GM18873 (cell line): ENCODE measurements around the gene CLHC1.
"Not testable (repeated sequence)": the region's sequence is repeated elsewhere in the genome, so short reads cannot be mapped to it uniquely, and the experiment has no call there.

Experiments used
- ATAC-seq: cut with Tn5 transposase; IDR thresholded peaks from one replicate; pipeline ENCODE4 v1.9.1; 2021; ENCODE audit warnings: mild to moderate bottlenecking, moderate library complexity, moderate number of reproducible peaks; ENCODE audit not compliant: unreplicated experiment, low FRiP score

The CLHC1 gene

DNA sequence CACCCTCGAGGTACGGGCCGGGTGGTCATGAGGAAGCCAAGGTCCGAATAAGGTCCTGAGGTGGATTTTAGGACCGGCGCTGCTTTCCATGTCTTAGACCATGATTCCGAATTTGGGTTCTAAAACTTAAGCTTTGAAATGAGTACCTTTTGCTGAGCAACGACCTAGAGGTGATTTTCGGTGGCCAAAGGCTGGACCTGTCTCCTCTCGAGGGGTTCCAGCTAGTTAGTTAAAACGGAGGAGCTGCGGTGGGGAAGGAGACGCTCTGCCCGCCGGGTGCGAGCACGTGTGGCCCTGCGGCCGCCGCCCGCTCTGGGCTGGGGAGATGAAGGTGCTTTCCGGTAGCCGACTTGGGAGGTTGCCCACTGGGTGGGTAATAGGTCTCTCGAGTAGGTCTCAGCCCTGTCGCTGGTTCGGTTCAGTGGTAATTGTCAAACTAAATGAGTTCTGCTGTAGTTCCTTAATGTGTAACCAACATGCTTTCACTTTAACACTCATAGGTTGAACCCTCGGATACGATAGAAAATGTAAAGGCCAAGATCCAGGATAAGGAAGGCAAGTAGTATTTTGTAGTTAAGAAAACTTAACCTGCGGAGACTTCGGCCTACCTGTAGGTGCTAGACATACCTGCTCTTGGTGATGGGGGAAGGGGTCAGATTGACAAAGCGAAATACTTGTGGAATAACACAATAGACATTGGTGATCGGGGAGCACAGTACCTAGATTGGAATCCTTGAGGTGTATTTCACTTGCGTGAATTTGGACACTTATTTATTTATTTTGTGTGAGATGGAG lies 967 bp upstream of the CLHC1 start:
- ATAC-seq, result peak; percentile 19

DNA sequence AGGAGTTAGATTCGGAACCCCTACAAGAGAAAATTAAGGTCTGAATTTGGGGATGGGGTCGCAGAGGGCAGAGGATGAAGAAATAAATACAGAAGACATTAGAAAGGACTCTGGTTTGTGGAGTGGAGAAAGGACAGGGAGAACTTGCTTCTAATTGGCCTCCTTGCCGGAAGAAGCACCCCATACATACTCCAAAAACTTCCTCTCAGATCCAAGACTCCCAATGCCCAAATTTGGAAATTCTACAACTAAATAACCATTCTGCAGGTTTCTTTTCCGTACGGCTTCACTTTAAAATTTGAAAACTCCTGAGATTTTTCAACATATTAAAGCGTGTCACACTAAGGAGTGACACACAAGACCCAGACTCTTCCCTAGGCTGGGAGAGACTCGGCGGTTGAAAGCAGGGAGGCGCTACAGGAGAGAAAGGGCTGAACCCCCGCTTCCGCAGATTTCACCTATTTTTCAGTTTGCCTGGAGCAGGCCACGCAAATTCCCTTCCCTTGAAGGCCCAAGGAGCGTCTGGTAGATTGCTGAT lies 478 bp downstream of the CLHC1 start:
- ATAC-seq, result no peak

DNA sequence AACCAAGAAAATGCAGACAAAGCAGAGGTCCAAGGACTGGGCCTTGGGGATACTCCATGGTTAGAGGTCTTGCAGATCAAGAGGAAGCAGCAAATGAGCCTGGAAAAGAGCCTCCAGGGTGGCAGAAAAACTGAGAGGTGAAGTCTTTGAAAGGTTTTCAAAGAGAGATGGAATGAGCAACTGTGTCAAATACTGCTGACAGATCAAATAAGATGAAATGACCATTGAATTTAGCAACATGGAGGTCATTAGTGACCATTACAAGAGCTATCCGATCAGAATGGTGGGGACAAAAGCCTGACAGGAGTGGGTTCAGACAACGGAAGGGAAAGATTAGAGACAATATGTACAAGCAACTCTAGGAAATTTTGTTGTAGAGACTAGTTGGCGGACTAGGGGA lies 1.5 kb downstream of the CLHC1 start:
- ATAC-seq, result no peak

DNA sequence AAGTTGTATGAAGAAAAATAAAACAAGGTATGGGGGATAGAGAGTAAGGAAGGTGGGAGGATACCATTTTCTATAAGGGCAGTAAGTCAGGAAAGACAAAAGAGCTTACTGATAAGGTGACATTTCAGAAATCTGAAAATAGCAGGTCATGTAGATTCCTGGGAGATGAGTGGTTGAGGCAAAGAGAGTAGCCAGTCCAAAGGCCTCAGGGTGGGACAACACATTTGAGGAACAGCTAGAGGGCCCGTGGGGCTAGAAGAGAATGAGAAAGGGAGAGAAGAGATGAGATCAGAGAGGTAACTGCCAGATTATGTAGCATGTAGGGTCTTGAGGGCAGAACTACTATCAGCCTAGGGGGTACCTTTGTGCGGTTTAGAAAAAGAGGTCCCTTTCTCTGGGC lies 2.9 kb downstream of the CLHC1 start:
- ATAC-seq, result no peak

DNA sequence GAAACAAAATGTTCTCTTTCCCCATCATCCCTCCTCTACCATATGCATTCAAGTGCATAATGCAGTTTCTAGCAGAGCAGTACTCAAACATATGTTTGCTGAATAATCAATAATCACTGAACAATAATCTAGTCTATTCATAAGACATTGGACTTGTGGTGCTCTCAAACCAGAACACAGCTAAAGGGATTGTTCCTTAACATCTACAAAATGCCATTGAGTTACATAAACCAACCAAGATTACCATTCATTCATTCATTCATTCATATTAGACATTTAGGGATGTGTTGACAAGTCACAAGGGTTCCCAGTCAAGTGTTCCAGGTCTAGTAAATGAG lies 3.9 kb downstream of the CLHC1 start:
- no peak for ATAC-seq

DNA sequence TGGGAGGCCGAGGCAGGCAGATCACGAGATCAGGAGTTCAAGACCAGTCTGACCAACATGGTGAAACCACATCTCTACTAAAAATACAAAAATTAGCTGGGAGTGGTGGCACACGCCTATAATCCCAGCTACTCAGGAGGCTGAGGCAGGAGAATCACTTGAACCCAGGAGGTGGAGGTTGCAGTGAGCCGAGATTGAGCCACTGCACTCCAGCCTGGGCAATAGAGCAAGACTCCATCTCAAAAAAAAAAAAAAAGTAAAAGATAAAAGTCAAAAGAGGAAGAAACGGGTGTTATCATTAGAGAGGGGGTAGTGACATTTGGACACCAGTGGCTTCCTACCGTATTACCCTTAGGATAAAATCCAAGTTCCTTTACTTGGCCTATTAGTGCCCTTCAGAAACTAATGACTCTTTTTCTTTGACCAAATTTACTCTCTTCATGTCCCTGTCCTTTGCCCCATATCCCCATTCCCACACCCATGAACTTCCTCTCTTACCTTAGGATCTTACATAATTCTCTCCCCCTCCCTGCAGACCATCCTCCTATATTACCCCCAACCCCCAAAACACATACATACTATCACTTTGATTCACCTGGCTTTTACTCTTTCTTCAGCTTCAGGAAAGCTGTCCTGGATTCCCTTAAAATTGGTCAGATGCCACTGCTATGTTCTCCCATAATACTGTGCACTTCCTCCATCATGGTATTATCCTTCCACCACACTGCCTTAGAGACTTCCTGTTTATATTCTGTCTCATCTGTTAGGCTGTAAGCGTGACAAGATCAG lies 4.5 kb downstream of the CLHC1 start:
- not testable (repeated sequence) for ATAC-seq

DNA sequence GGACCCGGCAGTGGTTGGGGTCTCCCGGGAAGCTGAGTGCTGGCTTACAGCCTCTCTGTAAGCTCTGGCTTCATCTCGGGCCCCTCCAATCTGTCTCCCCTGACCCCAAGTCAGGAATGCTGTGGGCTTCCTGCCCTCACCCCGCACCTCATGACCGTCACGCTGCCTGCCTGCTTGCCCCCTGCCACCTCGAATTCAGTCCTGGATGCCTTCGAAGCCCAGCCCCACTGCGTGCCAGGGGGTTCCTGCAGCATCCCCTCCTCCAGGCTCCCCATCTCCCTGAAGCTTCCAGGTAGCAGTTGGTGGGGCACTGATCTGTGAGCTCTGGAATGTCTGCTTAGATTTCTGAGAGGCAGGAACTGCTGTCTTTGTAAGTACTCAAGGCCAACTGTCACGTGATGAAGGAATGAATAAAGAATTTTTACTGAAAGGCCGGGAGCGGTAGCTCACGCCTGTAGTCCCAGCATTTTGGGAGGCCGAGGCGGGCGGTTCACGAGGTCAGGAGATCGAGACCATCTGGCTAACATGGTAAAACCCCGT lies 6.5 kb downstream of the CLHC1 start:
- no peak for ATAC-seq

DNA sequence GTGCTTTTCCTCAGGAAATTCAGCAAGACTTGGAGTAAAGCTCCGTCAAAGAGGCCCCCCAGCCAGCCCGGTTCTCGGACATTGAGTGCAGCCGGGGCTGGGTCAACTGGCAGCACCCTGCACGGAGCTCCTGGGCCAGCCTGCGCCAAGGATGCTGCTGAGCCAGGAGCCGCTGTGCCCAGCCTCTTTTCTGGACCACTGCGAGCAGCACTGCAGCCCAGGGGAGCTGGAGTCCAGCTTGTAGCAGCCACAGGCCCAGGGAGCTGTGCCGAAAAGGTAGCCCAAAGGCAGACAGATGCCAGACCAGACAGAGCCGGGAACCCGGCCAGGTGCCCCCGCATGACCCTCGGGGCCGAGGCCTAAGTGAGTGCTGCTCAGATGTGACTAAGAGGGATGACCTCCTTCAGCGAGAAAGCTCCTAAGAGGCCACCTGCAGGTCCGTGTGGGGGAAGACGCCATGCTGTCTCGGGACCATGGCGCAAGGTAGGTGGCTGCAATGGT lies 7.3 kb downstream of the CLHC1 start:
- no peak for ATAC-seq

DNA sequence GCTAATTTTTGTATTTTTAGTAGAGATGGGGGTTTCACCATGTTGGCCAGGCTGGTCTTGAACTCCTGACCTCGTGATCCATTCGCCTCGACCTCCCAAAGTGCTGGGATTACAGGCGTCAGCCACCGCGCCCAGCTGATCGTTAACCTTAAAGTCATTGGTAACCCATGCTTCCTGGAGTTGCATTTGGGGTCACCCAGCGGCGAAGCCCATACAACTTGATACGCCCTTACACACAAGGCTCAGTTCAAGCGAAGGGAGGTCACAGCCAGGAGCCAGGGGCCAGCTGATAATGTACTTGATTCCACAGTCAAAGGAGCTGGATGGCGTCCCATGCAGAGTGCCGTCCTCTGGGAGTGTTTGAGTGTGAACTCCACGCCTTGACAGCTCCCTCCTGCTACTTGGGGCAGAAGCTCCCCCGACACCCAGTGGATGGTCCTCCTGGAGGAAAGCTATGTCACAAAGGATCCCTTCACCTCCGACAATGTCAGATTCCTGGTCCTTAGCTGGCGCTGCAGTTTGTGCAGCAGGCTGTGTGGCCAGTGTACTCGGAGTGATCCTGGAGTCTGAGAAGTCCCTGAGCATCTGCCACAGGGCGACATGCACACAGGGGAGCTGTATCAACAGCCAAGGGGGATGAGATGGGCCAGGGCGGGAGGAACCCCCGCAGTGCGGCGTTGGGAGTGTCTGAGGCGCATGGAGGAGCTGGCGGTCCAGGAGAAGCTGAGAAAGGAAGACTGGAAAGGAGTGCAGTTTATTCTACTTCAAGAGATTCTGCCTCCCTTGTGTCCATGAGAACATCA lies 7.9 kb downstream of the CLHC1 start:
- ATAC-seq, result no peak

DNA sequence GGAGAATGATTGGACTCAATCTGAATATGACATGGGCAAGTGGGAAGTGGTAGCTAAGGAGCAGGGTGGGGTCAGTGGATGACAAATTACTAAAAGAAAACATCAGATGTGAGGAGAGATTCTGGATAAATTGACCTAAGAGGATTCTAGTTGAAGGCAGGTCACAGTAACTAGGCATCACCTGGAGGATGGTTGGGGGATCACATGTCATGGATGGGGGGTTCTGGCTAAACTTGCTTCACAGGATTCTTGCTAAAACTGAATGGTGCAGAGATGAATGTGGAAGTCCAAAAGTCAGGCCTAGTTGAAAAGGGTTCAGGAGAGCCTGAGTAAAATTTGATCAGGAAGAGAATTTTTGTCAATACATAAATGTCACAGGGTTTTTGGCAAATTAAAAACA lies 18.3 kb downstream of the CLHC1 start:
- no peak for ATAC-seq

DNA sequence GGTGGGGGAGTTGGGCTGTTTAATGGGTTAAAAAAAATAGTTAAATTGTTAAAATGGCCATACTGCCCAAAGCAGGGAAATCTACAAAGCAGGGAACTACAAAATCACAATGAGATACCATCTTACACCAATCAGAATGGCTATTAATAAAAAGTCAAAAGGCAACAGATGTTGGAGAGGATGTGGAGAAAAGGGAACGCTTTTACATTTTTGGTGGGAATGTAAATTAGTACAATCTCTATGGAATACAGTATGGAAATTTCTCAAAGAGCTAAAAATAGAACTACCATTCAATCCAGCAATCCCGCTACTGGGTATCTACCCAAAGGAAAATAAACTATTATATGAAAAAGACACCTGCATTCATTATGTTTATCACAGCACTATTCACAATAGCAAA lies 27.1 kb downstream of the CLHC1 start:
- no peak for ATAC-seq

DNA sequence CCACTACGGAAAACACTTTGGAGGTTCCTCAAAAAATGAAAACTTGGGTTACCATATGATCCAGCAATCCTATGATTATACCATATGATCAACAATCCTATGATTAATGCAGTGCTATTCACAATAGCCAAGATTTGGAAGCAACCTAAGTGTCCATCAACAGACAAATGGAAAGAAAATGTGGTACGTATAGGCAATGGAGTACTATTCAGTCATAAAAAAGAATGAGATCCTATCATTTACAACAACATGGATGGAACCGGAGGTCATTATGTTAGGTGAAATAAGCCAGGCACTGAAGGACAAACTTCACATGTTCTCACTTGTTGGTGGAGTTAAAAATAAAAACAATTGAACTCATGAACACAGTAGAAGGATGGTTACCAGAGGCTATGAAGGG lies 27.6 kb downstream of the CLHC1 start:
- ATAC-seq, result no peak

DNA sequence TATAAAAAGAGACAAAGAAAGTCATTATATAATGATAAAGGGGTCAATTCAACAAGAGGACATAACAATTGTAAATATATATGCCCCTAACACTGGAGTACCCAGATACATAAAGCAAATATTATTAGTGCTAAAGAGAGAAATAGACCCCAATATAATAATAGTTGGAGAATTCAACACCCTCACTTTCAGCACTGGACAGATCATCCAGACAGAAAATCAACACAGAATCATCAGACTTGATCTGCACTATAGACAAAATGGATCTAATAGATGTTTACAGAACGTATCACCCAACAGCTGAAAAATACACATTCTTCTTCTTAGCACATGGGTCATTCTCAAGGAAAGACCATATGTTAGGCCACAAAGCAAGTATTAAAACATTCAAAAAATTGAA lies 31.7 kb downstream of the CLHC1 start:
- ATAC-seq, result no peak

DNA sequence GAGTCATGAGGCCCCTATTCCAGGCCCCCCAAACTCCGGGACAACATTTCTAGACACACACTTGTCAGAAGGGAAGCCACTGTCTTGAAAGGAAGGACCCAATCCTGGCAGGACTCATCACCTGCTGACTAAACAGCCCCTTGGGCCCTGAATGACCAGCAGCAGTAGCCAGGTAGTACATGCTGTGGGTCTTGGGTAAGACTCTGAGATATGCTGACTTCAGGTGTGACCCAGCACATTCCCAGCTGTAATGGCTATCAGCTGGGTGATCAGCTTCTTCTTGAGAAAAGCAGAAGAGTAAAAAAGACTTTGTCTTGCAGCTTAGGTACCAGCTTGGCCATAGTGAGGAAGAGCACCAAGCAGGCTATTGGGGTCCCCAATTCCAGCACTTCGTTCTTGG lies 35.6 kb downstream of the CLHC1 start:
- ATAC-seq, result no peak

DNA sequence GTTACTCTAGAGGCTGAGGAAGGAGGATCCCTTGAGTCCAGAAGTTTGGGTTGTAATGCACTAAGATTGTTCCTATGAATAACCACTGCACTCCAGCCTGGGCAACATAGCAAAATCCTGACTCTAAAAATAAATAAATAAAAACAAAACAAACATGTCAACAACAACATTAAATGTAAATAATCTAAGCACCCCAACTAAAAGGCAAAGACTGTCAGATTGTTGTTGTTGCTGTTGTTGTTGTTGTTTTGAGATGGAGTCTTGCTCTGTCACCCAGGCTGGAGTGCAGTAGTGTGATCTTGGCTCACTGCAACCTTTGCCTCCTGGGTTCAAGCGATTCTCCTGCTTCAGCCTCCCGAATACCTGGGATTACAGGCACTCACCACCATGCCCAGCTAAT lies 40.2 kb downstream of the CLHC1 start:
- not testable (repeated sequence) for ATAC-seq

DNA sequence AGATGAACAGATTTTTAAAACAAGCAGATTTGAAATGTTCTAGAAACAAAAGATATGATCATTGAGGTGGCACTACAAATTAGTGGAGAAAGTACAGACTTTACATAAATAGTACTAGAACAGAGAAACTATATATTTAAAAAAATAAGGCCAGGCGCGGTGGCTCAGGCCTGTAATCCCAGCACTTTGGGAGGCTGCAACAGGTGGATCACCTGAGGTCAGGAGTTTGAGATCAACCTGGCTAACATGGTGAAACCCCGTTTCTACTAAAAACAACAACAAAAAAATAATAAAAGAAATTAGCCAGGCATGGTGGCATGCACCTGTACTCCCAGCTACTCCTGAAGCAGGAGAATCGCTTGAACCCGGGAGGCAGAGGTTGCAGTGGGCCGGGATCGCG lies 45.3 kb downstream of the CLHC1 start:
- not testable (repeated sequence) for ATAC-seq

DNA sequence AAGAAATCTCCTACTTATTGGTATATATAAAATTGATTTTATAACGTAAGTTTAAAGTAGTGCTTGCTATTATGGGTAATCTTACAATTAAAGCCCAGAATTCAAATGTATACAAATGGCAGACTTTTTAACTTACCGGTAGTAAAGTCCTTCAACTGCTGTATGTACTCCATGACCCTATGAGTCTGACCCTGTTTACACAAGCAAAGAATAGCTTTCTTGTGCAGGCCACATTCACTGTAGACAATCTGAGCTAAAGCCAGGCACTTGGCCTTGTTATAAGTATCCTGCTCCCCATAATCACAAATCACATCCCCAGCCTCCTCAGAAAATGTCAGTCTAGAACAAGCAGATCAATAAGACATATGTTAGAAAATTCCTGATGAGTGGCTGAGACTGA lies 51.7 kb downstream of the CLHC1 start:
- ATAC-seq, result no peak

DNA sequence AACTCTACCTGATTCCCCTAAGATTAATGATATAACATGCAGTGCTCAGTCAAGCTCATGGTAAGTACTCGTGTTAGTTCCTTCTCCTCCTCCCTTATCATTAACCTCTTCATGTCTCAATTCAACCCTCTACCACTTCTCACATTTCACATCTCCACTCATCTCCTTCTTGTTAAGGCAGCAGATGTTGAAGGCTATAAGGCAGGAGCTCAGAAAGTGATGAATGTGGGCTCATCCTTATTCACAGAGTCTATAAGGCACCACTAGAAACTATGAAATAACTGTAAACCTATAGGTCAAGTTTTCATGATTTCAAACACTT lies 56.0 kb downstream of the CLHC1 start:
- no peak for ATAC-seq

DNA sequence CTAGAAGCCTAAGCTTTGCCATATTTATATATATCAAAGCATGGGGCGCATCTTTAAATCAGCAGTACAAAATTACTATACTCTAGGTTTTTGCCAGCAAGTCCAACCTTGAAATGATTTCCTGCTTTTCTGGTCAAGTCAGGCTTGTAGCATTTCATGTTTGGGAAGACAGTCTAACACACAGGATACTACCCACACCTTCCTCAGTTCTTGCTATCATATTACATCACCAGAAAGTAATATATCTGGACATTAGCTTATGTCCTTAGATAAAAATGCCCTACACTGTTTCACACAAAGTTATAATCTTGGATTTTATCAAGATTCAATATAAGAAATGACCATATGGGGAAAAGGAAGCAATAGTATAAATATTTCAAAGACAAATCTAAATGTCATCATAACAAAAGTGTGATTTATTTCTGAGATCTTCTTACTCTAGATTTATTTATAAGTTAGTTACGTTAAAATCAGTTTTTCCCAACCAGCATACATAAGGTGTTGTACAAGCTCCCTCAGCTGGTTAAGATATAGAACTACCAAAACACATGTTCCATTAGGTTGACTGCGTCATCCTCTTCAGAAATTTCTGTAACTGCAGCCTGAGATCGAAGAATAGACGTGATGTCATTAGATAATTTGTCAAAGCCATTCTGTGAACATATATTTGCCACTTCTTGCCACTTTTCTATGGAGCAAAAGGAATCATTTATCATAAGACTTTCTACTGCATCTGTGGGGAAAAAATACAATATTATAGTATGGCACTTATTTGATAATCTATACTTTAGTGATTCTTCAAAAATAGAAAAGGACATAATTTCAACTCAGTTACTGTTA lies 56.6 kb downstream of the CLHC1 start:
- no peak for ATAC-seq
